Measurements from ENCODE around the gene AP1S1.

DNA sequence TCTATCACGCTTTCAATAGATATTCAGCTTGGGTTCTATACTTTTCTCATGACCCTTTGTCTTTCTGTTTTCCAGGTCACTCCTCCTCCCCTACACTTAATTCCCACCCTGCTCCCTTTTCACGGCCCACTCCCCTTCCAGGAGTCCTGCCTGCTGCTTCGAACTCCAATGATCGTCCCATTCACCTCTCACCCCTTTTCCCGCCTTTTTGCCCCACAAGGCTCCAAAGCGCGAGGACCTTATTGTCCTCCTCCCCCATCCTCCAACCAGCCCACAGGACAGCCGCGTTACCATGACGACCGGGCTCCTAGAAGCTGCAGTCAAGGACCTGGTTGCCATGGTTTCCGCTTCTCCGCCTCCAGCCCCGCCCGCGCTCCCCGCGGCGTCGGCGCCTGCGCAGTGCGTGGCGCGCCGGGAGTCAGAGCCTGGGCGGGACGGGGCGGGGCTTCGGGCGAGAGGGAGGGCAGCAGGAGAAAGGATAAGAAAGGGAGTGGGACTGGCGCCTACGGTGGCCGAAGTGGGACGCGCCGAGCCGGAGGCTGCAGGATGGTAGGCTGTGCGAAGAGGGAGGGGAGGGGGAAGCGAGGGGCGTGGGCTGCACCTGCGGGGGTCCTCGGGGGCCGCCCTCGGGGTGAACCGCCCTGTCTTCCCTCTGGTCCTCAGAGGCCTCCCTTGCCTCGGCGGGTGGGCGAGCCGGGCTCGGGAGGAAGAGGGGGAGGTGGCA, at the start of gene AP1S1:
- TF ChIP-seq, protein P1, sequence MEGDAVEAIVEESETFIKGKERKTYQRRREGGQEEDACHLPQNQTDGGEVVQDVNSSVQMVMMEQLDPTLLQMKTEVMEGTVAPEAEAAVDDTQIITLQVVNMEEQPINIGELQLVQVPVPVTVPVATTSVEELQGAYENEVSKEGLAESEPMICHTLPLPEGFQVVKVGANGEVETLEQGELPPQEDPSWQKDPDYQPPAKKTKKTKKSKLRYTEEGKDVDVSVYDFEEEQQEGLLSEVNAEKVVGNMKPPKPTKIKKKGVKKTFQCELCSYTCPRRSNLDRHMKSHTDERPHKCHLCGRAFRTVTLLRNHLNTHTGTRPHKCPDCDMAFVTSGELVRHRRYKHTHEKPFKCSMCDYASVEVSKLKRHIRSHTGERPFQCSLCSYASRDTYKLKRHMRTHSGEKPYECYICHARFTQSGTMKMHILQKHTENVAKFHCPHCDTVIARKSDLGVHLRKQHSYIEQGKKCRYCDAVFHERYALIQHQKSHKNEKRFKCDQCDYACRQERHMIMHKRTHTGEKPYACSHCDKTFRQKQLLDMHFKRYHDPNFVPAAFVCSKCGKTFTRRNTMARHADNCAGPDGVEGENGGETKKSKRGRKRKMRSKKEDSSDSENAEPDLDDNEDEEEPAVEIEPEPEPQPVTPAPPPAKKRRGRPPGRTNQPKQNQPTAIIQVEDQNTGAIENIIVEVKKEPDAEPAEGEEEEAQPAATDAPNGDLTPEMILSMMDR (IDR thresholded peaks at IDR 0.05 in 4 of 5, conservative IDR thresholded peaks at IDR 0.05 in 1 of 5), result no peak
- no peak for TF ChIP-seq POLR2A (IDR thresholded peaks at IDR 0.05)

Measured in gastrocnemius medialis (tissue), 4 donors.